ENCODE results near the gene SFRP4.
A peak's percentile ranks its signal among the peaks of the same experiment; 100 is the strongest.

SFRP4 gene

DNA sequence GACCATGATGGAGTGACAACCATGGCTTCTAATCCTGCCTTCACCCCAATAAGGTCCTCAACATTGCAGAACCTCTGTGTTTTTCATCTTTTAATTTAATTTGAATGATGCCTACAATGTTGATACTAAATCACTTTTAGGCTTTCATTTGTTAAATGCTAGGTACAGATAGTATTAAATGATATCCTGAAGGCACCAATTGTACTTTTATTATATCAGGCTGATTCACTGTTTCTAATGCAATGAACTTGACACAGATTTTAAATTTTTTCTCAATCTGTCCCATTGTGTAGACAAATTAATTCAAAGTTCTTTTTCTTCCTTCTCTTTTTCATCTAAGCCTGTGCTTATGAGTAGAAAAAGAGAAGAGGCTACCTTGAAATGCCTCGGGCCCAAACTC lies 9.0 kb upstream of the SFRP4 start:
- no peak overlapping the region for H3K4me3 ChIP-seq (ENCODE audit: low read length)
- no peak for DNase-seq (ENCODE audit: low read depth)
- TF ChIP-seq, protein P1, sequence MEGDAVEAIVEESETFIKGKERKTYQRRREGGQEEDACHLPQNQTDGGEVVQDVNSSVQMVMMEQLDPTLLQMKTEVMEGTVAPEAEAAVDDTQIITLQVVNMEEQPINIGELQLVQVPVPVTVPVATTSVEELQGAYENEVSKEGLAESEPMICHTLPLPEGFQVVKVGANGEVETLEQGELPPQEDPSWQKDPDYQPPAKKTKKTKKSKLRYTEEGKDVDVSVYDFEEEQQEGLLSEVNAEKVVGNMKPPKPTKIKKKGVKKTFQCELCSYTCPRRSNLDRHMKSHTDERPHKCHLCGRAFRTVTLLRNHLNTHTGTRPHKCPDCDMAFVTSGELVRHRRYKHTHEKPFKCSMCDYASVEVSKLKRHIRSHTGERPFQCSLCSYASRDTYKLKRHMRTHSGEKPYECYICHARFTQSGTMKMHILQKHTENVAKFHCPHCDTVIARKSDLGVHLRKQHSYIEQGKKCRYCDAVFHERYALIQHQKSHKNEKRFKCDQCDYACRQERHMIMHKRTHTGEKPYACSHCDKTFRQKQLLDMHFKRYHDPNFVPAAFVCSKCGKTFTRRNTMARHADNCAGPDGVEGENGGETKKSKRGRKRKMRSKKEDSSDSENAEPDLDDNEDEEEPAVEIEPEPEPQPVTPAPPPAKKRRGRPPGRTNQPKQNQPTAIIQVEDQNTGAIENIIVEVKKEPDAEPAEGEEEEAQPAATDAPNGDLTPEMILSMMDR (IDR thresholded peaks at IDR 0.05; ENCODE audit: insufficient read depth, low read depth, low read length, missing control alignments), result no peak

DNA sequence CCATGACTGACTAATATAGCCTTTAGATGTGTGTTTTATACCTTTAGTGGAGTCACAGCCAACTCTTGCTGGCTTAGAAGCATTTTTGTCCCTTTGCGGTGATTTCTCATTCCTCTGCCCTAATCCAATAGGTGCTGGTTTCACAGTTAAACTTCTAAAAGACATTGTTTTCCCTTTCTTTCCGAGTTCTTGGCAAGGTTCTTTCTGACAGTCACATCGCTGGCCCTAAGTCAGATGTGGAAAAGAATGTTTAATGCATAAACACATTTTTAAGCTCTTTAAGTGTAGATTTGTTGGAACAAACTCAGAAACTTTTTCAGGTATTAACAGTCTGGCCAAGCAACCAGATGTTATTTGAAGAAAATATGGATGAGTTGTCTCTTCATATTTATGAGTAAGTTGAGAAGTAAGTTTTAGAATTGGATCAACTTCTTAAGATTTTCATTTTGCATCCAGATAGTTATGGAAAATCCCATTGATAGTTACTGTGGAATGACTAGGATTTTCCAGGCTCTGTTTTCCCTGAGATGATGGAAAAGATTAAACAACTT lies 7.9 kb upstream of the SFRP4 start:
- no peak for DNase-seq (ENCODE audit: low read depth)
- no peak overlapping the region for H3K4me3 ChIP-seq (ENCODE audit: low read length)
- TF ChIP-seq, protein P1 (IDR thresholded peaks at IDR 0.05; ENCODE audit: insufficient read depth, low read depth, low read length, missing control alignments), result no peak

DNA sequence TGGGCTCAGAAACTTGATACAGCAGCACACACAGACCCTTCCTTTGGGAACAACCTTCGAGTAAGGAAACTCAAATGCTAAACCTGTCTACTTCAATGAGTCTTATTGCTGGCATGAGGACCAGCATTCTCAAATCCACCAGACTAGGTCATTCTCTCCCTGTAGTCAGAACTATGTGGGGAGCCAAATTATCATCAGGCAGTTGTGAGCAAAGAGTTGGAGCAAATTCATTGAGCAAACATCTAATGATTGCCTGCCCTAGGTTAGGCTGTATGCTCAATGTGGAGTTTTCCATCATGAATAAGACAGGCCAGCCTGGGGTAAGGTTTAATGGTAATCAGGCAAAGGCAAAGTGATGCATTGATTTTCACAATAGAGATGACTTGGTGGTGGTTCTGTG lies 7.4 kb upstream of the SFRP4 start:
- no peak for DNase-seq (ENCODE audit: low read depth)
- TF ChIP-seq, protein P1 (IDR thresholded peaks at IDR 0.05; ENCODE audit: insufficient read depth, low read depth, low read length, missing control alignments), result no peak
- no peak overlapping the region for H3K4me3 ChIP-seq (ENCODE audit: low read length)

DNA sequence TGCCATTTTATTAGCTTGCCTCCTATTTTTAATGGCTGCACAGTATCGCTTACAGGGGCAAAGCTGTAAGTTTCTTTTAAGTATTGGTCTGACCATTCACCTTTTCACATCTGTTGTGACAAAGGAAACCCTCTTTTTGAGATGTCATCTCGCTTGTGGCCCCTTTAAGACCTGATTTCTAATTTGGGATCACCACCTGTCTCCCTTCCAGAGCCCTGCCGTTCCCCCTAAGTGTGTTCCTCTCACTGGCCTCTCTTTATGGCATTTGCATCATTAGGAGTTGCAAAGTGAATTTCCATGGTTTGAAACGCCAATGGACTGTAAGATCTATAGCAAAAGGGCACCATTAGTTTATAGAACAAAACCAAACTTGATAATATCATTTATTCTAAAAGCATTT lies 5.3 kb upstream of the SFRP4 start:
- no peak overlapping the region for H3K4me3 ChIP-seq (ENCODE audit: low read length)
- TF ChIP-seq, protein P1 (IDR thresholded peaks at IDR 0.05; ENCODE audit: insufficient read depth, low read depth, low read length, missing control alignments), result no peak
- DNase-seq (ENCODE audit: low read depth), result no peak

DNA sequence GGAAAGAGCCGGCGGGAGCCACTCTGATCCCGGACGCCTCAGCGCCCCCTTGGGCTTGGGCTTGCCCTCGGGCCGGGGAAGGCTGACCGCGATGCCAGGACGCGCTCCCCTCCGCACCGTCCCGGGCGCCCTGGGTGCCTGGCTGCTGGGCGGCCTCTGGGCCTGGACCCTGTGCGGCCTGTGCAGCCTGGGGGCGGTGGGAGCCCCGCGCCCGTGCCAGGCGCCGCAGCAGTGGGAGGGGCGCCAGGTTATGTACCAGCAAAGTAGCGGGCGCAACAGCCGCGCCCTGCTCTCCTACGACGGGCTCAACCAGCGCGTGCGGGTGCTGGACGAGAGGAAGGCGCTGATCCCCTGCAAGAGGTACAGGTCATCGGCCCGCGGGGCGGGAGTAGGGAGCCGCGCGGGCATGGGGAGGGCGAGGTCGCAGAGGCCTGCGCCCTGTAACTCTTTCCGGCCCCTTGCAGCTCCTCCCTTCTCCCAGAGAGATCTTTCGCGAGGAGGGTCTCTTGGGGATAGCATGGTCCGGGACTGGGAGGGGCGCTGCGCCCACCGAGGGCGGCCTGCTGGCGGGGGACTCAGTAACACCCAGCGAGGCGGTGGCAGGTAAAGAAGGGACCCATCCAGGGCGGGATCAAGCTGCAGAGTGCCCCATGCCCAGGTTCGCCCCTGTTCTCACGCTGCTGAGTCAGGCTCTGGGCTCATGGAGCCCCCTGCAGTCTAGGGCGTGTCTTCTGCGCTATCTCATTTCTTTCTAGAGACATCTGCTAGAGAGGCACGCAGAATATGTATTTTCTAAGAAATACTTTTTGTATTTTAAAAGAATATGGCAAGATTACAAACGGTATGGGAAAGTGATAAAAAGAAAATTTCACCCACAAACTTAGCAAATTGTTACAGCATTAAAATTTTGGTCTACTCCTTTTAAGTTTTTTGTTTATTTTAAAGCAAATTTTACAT lies 4.5 kb upstream of the SFRP4 start:
- peak overlapping the region; percentile 15 for H3K4me3 ChIP-seq (ENCODE audit: low read length)
- DNase-seq (ENCODE audit: low read depth), result no peak
- TF ChIP-seq, protein P1 (IDR thresholded peaks at IDR 0.05; ENCODE audit: insufficient read depth, low read depth, low read length, missing control alignments), result no peak

DNA sequence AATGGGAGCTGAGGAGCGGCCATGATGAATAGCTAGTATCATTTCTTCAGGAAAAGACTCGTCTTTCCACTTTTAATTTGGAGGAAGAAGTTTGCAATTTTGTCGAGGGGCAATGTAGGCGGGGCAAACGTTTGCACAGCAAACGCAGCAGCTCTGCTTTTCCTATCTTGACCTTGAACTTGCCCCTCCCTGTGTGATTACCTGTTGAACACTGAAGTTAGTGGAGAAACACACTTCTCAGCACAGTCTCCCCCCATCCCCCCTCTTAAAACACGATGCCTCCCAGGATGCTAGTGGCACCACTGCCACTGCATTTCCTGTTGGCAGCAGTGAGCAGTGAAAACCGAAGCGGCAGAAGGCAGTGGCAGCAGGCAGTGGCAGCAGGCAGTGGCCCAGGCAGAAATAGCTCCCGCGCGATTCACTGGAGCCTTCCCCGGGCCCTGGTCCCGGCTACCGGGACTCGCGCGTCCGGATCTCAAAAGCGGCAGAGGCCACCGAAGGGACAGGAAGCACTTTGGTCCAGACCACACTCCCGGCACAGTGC lies 3.8 kb upstream of the SFRP4 start, which contains the start of gene EPDR1:
EPDR1 (plus strand) TSS at position 336 of the 544 bp plus-strand sequence. CDS start 300 bp downstream, outside the sequence.
- DNase-seq (ENCODE audit: low read depth), result peak; percentile 8
- TF ChIP-seq, protein P1 (IDR thresholded peaks at IDR 0.05; ENCODE audit: insufficient read depth, low read depth, low read length, missing control alignments), result peak; percentile 23
- peak within 1 kb of the TSS; percentile 15 for H3K4me3 ChIP-seq (ENCODE audit: low read length)
